Large intestine (tissue), 3 donors: ENCODE data around the gene TAOK1. TPM values are rescaled to one million over a fixed set of nuclear protein-coding genes. Genes with fewer than 3 reads are reported as not detected.

ENCODE experiments used
- DNase-seq, 2 donors: peaks; one replicate each; pipeline versions ENCODE4 v3.0.0 to v3.0.0-alpha.2; 2013
- H3K27ac ChIP-seq: one replicate; pipeline ENCODE4 v1.5.1; 2013; ENCODE audit warnings: low read length
- H3K27me3 ChIP-seq: 2 replicates; pipeline ENCODE4 v1.6.1; 2013; ENCODE audit warnings: low read length; ENCODE audit not compliant: control insufficient read depth, insufficient read depth
- H3K36me3 ChIP-seq: 2 replicates; pipeline ENCODE4 v1.6.1; 2013; ENCODE audit warnings: low read length; ENCODE audit not compliant: control insufficient read depth, insufficient read depth
- H3K4me1 ChIP-seq: one replicate; pipeline ENCODE4 v1.6.1; 2013; ENCODE audit warnings: low read length; ENCODE audit not compliant: control insufficient read depth, insufficient read depth
- H3K4me3 ChIP-seq: one replicate; pipeline ENCODE4 v1.5.1; 2013; ENCODE audit warnings: low read length
- H3K9me3 ChIP-seq: one replicate; pipeline ENCODE4 v1.6.1; 2013; ENCODE audit warnings: mild to moderate bottlenecking, low read depth, low read length, moderate library complexity; ENCODE audit not compliant: control insufficient read depth
- WGBS: methylation state at CpG from one replicate; pipeline ENCODE4 v1.1.5; 2013; ENCODE audit warnings: low lambda C conversion rate; ENCODE audit not compliant: insufficient coverage; 5-methylcytosine and 5-hydroxymethylcytosine counted together
- polyA plus RNA-seq: library from polyadenylated mRNA; unstranded; fragments of 120-200 nt; gene quantifications from one replicate; pipeline ENCODE4 v1.2.1, GENCODE V29; 2013

TAOK1 gene
- polyA plus RNA-seq, 1 donor, result 22.2 TPM

GRCh38 chr17:29399634-29400033 lies 9.5 kb downstream of the TAOK1 start:
- no peaks in the 10 kb centered on the region for H3K4me1 ChIP-seq
- no peak for DNase-seq
- H3K9me3 ChIP-seq, result no peaks in the 10 kb centered on the region
- H3K27ac ChIP-seq, result no peak overlapping the region
- WGBS, result 93% methylated on average over 3 of the region's 4 CpGs
- no peak overlapping the region for H3K4me3 ChIP-seq
- H3K27me3 ChIP-seq, result no peaks in the 10 kb centered on the region
- peaks cover 23% of the 10 kb centered on the region for H3K36me3 ChIP-seq

DNA sequence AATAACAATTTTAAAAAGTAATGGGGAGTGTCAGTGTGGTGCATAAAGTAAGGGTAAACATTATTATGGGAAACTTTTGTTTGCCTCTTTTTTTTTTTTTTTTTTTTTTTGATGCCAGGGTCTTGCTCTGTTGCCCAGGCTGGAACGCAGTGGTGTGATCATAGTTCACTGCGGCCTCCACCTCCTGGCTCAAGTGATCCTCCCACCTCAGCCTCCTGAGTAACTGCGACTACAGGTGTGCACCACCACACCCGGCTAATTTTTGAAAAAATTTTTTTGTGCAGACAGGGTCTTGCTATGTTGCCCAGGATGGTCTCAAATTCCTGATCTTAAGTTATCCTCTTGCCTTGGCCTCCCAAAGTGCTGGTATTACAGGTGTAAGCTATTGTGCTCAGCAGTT lies 10.7 kb downstream of the TAOK1 start:
- no peak for DNase-seq
- WGBS, result no CpG with 5 or more reads among the region's 4 CpGs
- Histone ChIP-seq H3K4me1 (no peaks in the 10 kb centered on the region), H3K27me3 (no peaks in the 10 kb centered on the region), H3K9me3 (no peaks in the 10 kb centered on the region), H3K4me3 (no peak overlapping the region), H3K36me3 (peaks cover 25% of the 10 kb centered on the region), H3K27ac (no peak overlapping the region)

- no peaks in the 10 kb centered on the region for H3K4me1 ChIP-seq
- no peaks in the 10 kb centered on the region for H3K27me3 ChIP-seq
- H3K36me3 ChIP-seq, result peaks cover 25% of the 10 kb centered on the region
- no peaks in the 10 kb centered on the region for H3K9me3 ChIP-seq
- 80% methylated on average over 1 of the region's 4 CpGs for WGBS
- DNase-seq, result no peak
- no peak overlapping the region for H3K27ac ChIP-seq
- H3K4me3 ChIP-seq, result no peak overlapping the region
Measured at GRCh38 chr17:29401258-29401657, 11.1 kb downstream of the TAOK1 start.

DNA sequence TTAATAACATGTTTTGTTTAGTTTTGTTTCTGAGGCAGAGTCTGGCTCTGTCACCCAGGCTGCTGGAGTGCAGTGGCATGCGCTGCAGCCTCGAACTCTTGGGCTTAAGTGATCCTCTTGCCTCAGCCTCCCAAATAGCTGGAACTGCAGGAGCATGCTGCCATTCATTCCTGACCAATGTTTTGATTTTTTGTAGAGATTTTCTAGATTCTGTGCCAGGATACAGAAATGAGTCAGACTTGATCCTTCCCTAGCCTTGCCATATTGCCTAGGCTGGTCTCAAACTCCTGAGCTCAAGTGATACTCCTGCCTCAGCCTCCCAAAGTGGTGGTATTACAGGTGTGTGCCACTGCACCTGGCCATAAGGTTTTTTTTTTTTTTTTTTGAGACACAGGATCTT lies 17.7 kb downstream of the TAOK1 start:
- H3K27ac ChIP-seq, result no peak overlapping the region
- no peak overlapping the region for H3K4me3 ChIP-seq
- no peaks in the 10 kb centered on the region for H3K4me1 ChIP-seq
- H3K27me3 ChIP-seq, result no peaks in the 10 kb centered on the region
- peaks cover 12% of the 10 kb centered on the region for H3K36me3 ChIP-seq
- DNase-seq, result no peak
- no peaks in the 10 kb centered on the region for H3K9me3 ChIP-seq
- no CpG with 5 or more reads among the region's 2 CpGs for WGBS

GRCh38 chr17:29409963-29410362 lies 19.8 kb downstream of the TAOK1 start:
- DNase-seq, result no peak

DNA sequence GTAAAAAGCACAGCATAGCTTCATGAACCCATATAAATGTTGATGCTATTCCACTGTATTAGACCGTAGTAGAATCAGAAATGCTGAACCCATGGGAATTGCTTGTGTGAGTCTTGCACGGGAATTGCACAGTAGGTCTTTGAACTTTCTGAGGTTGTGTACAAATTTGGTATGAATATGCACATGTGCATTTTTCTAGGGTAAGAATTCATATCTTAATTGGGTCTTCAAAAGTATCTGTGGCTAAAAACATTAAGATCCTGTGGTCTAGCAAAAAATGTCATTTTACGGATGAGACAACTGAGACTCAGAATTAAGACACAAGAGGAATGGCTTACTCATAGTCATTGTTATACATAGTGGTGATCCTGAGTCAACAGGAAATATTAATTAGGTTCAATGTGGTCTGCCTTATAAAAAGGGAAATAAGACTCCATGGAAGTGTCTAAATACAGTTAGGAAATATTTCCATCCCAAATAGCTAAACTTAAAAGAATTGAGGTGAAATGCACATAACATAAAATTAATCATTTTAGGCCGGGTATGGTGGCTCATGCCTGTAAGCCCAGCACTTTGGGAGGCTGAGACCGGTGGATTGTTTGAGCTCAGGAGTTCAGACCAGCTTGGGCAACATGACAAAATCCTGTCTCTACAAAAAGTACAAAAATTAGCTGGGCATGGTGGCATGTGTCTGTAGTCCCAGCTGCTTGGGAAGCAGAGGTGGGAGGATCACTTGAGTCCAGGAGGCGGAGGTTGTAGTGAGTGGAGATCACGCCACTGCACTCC lies 22.8 kb downstream of the TAOK1 start:
- no peaks in the 10 kb centered on the region for H3K4me1 ChIP-seq
- no peak overlapping the region for H3K27ac ChIP-seq
- 93% methylated on average over 2 of the region's 7 CpGs for WGBS
- no peaks in the 10 kb centered on the region for H3K9me3 ChIP-seq
- H3K36me3 ChIP-seq, result peaks cover 2% of the 10 kb centered on the region
- DNase-seq, result no peak
- no peak overlapping the region for H3K4me3 ChIP-seq
- no peaks in the 10 kb centered on the region for H3K27me3 ChIP-seq

More at GRCh38 chr17:29409963-29410362, 19.8 kb downstream of the TAOK1 start:
- WGBS, result 93% methylated on average over 2 of the region's 6 CpGs
- no peak overlapping the region for H3K27ac ChIP-seq
- no peaks in the 10 kb centered on the region for H3K9me3 ChIP-seq
- no peak overlapping the region for H3K4me3 ChIP-seq
- H3K27me3 ChIP-seq, result no peaks in the 10 kb centered on the region
- no peaks in the 10 kb centered on the region for H3K4me1 ChIP-seq
- H3K36me3 ChIP-seq, result peaks cover 10% of the 10 kb centered on the region

DNA sequence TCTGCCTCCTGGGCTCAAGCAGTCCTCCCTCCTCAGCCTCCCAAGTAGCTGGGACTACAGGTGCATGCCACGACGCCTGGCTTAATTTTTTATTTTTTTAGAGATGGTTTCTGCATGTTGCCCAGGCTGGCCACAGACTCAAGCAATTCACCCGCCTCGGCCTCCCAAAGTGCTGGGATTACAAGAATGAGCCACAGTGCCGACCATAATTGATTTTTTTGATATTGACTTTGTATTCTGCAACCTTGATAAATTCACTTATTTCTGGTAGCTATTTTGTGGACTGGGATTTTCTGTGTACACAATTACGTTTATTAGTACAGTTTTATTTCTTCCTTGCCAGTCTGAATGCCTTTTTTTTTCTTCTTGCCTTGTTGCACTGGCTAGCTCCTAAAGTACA lies 30.0 kb downstream of the TAOK1 start:
- Histone ChIP-seq H3K4me1 (no peaks in the 10 kb centered on the region), H3K27me3 (no peaks in the 10 kb centered on the region), H3K27ac (no peak overlapping the region), H3K36me3 (peaks cover 7% of the 10 kb centered on the region), H3K9me3 (no peaks in the 10 kb centered on the region), H3K4me3 (no peak overlapping the region)
- 0% methylated on average over 1 of the region's 6 CpGs for WGBS
- no peak for DNase-seq

GRCh38 chr17:29430275-29430674 lies 40.1 kb downstream of the TAOK1 start:
- H3K4me3 ChIP-seq, result no peak overlapping the region
- no peaks in the 10 kb centered on the region for H3K27me3 ChIP-seq
- WGBS, result no CpG with 5 or more reads among the region's 4 CpGs
- H3K36me3 ChIP-seq, result peaks cover 4% of the 10 kb centered on the region
- no peaks in the 10 kb centered on the region for H3K4me1 ChIP-seq
- no peak for DNase-seq
- no peaks in the 10 kb centered on the region for H3K9me3 ChIP-seq
- no peak overlapping the region for H3K27ac ChIP-seq

GRCh38 chr17:29433541-29433940 lies 43.4 kb downstream of the TAOK1 start:
- H3K9me3 ChIP-seq, result no peaks in the 10 kb centered on the region
- WGBS, result no CpG with 5 or more reads among the region's 4 CpGs
- H3K36me3 ChIP-seq, result peaks cover 4% of the 10 kb centered on the region
- H3K27ac ChIP-seq, result no peak overlapping the region
- no peaks in the 10 kb centered on the region for H3K4me1 ChIP-seq
- no peak for DNase-seq
- no peak overlapping the region for H3K4me3 ChIP-seq
- H3K27me3 ChIP-seq, result no peaks in the 10 kb centered on the region

GRCh38 chr17:29434550-29434949 lies 44.4 kb downstream of the TAOK1 start:
- no CpG with 5 or more reads among the region's 3 CpGs for WGBS
- no peaks in the 10 kb centered on the region for H3K9me3 ChIP-seq
- no peaks in the 10 kb centered on the region for H3K27me3 ChIP-seq
- no peaks in the 10 kb centered on the region for H3K4me1 ChIP-seq
- H3K36me3 ChIP-seq, result peaks cover 4% of the 10 kb centered on the region
- no peak for DNase-seq
- no peak overlapping the region for H3K27ac ChIP-seq
- H3K4me3 ChIP-seq, result no peak overlapping the region

DNA sequence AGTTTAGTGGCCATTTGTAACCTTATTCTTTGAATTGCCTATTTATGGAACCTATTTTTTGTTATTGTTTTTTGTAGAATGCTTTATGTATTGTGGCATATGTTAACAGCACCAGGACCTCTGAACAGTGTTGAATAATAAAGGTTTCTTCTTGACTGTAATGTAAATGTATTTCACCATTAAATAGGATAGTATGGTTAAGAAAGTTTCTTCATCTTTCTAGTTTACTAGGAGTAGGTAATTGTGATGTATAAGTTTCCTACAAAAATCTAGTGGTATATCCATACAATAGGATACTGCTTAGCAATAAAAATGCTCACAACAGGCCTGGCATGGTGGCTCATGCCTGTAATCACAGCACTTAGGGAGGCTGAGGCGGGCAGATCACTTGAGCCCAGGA lies 52.3 kb downstream of the TAOK1 start:
- WGBS, result no CpG with 5 or more reads among the region's 1 CpG
- H3K27ac ChIP-seq, result no peak overlapping the region
- no peaks in the 10 kb centered on the region for H3K36me3 ChIP-seq
- H3K27me3 ChIP-seq, result no peaks in the 10 kb centered on the region
- H3K4me3 ChIP-seq, result no peak overlapping the region
- no peak for DNase-seq
- no peaks in the 10 kb centered on the region for H3K9me3 ChIP-seq
- no peaks in the 10 kb centered on the region for H3K4me1 ChIP-seq
